Endometrial microvascular endothelial cells (primary cell): ENCODE measurements around the gene GABARAPL2. TPM values are rescaled to one million over a fixed set of nuclear protein-coding genes. Genes with fewer than 3 reads are reported as not detected.
"Not testable (repeated sequence)": the region's sequence is repeated elsewhere in the genome, so short reads cannot be mapped to it uniquely, and the experiment has no call there.

Experiments used
- in situ Hi-C: cut with HindIII; loops from 2 replicates; pipeline ENCODE4 v1.10.0; 2017; ENCODE audit warnings: low sequenced_read_pairs, low pct_unique_long_range_greater_than_20kb; ENCODE audit errors: inconsistent ontology term
- total RNA-seq: library from RNA; depleted of rRNA; stranded (reverse); fragments of >200 nt; gene quantifications from one replicate; pipeline ENCODE4 v1.2.3, GENCODE V29; 2015; ENCODE audit errors: inconsistent ontology term

GABARAPL2 gene, protein sequence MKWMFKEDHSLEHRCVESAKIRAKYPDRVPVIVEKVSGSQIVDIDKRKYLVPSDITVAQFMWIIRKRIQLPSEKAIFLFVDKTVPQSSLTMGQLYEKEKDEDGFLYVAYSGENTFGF
- total RNA-seq = 56.8 TPM

DNA sequence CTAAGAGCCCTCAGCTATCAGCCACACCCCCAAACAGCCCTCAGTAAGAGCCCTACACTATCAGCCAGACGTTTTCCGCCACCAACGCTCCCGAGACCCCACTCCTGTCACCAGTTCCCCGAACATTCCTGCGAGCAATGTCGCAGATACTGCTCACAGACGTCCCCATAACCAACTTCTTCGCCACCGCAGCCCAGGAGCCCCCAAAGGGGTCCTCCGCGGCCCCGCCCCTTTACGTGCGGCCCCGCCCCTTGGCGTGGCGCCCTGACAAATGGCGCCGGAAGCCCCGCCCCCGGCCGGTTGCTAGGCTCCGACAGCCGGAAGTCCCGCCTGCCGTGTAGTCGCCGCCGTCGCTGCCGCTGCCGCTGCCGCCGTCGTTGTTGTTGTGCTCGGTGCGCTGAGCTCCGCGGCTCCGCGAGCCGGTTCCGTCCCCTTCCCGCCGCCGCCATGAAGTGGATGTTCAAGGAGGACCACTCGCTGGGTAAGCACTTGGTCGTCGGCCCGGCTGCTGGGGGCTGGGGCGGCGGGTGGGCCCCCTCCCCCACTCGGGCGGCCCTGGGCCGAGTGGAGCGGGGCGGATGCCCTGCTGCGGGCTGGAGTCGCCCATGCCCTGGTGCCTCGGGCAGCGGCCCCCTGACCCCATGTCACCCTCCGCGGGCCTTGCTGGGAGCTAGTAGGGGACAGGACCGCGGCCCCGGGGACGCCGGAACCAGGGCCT lies at the start of gene GABARAPL2:
GABARAPL2 (plus strand) TSS at position 340 of the 718 bp plus-strand sequence; CDS start at position 448, 108 bp downstream.
- in situ Hi-C loops = loop anchor here (25.0 kb wide), 1 partner anchor 104 kb away; the partner anchor contains the start of gene TMEM170A

DNA sequence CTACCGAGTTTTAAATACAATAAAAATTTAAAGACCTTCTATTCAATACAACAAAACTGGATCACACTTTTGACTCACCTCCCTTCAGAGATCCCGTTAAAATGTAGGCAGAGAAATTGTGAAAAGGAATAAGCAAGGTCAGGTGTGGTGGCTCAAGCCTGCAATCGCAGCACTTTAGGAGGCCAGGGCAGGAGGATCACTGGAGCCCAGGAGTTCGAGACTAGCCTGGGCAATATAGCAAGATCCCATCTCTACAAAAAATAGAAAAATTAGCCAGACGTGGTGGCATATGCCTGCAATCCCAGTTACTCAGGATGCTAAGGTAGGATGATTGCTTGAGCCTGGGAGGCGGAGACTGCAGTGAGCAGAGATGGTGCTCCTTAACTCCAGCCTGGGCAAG lies 47.0 kb upstream of the GABARAPL2 start:
- in situ Hi-C loops = no loop called here

DNA sequence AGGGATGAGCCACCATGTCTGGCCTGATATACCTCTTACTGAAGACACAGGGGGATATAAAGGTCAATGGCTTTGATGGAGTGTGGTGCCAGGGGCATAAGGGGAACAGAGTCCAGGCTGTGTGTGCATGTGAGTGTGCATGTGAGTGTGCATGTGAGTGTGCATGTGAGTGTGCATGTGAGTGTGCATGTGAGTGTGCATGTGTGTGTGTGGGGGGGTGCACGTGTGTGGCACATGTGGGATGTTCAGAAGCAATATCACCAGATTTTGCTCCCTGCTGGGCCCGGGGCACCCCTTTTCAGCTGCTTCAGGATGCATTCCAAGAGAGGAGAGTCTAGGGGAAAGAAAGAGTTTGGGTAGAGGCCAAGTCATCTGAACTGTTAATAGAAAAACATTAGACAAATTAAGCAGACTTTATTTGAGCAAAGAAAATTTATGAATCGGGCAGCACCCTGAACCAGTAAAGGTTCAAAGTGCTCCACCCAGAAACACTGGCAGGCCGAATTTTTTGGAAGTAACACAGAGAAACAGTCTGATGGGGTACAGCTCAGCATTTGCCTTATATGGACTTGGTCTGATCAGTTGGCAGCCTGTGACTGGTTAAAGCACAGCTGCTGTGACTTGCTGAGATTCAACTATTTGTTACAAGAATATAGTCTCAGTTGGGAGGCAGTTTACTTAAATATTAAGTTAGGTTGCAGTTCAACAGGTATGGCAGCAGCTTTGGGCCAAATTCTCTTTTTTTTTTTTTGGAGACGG lies 40.0 kb upstream of the GABARAPL2 start:
- in situ Hi-C loops = no loop called here

- in situ Hi-C loops = no loop called here
Observed at GRCh38 chr16:75527825-75528299, 38.3 kb upstream of the GABARAPL2 start.

- in situ Hi-C loops = no loop called here
Observed at GRCh38 chr16:75529056-75529905, 36.9 kb upstream of the GABARAPL2 start.

GRCh38 chr16:75529959-75530358 lies 36.2 kb upstream of the GABARAPL2 start:
- in situ Hi-C loops = no loop called here

DNA sequence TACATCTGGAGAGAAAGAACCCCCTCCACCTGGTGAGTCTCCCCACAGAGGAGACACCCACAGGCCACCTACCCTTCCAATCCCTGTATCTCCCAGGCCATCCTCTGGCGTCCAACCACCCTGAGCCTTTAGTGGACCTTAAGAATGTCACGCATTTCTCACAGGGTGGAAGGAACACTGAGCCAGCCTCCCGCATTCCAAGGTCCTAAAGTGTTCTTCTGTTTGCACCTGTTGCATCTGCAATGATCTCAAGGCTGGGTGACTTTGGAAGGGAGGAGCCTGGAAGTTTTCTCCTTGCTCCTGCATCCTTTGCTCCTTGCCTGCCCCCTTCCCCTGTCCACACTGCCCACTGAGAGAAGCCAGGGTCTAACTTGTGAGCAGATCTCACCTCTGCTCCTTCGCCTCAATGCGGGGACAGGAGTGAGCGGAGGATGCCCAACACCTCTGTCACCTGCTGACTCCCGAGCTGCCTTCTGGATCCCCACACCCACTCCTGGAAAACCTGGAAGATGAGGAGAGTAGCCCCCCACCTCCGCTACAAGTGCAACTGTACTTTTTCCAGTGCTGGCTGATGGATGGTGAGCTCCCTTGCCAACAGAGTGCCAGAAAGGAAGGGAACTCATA lies 33.9 kb upstream of the GABARAPL2 start:
- in situ Hi-C loops = no loop called here

- in situ Hi-C loops = no loop called here
Observed at GRCh38 chr16:75532791-75533190, 33.4 kb upstream of the GABARAPL2 start.

- in situ Hi-C loops = no loop called here
Observed at GRCh38 chr16:75534560-75535205, 31.5 kb upstream of the GABARAPL2 start.

DNA sequence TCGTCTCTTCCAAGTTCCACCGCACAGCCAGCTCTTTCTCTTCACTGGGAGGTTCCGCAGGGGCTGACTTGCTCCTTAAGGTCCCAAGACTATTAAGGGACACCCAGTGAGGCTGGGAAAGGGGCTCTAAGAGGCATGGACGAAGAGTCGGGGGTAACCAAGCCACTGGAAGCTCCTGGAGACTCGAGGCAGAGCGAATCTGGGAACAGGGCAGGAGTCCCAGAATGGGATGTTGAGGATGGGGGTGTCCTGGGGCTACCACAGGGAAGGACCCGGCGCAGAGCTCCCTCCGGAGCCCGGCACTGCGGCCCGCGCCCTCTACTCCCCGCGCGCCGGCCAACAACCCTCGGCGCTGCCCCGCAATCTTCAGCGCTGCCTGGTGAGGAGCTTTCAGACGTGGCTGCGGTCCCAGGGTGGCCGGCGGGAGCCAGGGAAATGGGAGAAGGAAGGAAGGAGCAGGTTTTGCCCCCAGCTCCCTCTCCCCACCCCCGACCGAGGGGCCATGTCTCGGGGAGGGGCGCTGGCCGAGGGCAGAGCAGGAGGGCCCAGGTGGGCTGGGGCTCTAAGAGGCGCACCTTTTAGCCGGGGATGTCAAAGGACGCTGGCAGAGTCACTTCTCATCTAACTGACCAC lies 30.9 kb upstream of the GABARAPL2 start:
- in situ Hi-C loops = no loop called here

DNA sequence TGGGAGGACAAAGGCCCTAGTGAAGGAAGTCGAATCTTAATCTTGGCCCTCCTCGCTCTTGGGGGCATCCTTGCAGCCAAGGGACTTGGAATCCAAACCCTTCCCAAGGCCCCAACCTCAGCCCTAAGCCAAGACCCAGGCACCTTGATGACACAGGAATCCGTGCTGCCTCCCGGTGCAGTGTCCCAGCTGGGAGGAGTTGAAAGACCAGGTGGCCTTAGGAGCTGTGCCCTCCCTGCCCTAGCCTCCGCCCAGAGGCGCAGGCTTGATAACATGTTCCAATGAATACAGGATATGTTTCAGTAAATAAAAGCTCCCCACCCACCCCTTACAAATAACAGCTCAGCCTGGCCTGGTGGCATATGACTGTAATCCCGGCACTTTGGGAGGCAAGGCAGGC lies 30.3 kb upstream of the GABARAPL2 start, which contains the start of gene CHST5:
CHST5 (minus strand) TSS at position 208 of the 400 bp plus-strand sequence. CDS start 5,724 bp downstream, outside the sequence.
- in situ Hi-C loops = no loop called here

GRCh38 chr16:75537776-75538175 lies 28.4 kb upstream of the GABARAPL2 start:
- in situ Hi-C loops = no loop called here

DNA sequence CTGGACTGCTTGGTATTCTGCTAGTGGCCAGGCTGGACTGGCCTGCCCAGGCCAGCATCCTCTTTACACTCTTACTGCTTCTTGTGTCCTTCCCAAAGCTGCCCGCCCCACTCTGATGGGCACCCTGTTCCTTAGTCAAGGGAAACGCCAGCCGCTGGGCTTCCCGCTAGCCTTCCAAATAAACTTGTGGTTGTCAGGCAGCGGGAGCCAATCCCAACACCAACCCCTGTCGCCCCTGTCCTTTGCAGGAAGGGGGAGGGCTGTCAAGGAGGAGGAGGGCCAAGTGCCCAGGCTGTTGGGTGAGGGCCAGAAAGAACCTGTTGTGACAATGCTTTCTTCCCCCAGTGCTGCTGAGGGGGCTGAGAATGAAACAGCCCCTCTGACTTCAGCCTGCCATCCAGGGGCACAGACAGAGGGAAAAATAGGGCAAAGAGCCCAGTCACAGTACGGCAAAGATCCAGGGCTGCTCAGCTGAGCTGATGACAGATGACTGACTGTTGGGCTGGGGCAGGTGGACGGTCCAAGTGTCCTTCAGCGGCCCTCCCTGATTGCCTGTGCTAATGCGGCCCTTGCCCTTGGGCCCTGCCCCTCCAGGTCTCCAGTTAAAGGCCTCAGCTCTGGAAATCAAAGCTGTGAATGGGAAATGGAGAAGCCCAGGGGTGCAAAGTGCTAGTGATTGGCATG lies 27.2 kb upstream of the GABARAPL2 start:
- in situ Hi-C loops = not testable (repeated sequence)

DNA sequence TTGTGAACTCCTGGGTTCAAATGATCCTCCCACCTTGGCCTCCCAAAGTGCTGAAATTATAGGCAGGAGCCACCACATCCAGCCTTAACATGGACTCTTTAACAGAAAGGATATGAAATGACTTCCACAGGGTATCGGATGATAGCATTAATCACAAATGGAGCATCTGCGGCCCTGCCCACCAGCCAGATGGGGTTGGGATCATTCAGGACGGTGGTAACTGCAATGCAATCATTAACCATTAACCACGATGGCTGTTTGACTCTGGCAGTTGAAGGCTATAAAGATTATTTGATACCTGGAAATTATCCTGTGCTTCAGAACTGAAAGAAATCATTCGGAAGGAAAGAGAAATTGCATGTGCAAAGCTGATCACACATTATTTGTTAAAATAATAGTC lies 24.9 kb upstream of the GABARAPL2 start:
- in situ Hi-C loops = no loop called here

DNA sequence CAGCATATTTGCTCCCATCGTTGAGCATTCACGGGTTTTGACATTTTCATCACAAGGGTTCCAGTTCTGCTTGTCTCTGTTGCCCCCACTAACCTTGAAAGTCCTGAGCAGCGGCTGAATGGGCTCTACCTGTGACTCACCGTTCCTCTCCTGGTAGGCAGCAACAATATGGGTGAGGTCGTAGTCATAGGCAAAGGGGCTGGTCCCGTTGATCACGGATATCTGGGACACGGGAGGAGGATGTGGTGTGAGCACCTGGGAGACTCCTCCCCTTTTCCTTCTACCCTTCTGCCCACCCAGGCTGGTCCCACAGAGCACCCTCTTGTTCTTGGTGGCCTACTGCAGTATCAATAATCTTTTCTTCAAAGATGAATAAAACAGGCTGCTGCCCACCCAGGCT lies 23.7 kb upstream of the GABARAPL2 start:
- in situ Hi-C loops = not testable (repeated sequence)

DNA sequence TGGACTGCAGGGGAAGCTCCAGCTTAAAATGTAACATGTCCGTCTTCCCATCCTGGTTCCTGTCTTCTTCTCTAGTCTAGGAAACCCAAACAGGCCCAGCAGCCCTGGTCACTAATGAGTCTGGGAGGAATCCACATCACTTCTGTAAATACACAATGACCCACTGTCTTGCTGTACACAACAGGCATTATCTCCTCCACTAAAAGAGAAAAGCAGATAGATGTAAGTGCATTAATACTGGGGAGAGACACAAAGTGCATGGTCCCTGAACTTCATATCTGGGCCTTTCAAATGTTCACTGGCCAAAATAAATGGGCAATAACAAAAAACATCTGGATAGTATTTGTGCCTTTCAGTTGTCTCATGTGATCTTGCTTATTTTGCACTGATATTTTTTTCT lies 20.3 kb upstream of the GABARAPL2 start:
- in situ Hi-C loops = not testable (repeated sequence)

DNA sequence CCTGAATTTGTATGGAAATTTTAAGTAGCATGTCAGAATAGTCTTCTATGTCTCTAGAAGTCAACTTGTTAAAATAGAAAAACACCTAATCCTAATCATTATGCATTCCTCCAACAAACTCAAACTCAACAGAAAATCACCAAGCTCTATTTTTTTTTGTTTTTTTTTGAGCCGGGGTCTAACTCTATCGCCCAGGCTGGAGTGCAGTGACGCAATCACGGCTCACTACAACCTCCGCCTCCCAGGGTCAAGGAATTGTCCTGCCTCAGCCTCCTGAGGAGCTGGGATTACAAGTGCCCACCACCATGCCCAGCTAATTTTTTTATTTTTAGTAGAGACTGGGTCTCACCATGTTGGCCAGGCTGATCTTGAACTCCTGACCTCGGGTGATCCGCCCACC lies 19.9 kb upstream of the GABARAPL2 start:
- in situ Hi-C loops = no loop called here
